Stomach (tissue), 4 donors: ENCODE data around the gene OR4F6.

Experiments
- EP300 ChIP-seq: sonication (generic); formaldehyde crosslinking; IDR thresholded peaks from one replicate; pipeline ENCODE4 v1.6.1; 2017; ENCODE audit warnings: antibody characterized with exemption
- POLR2A ChIP-seq, 4 donors: fragments of 450-650 bp; IDR thresholded peaks; one replicate each; pipeline ENCODE4 v1.6.1; 2016; ENCODE audit warnings: antibody characterized with exemption in 4 of 4, control low read depth in 2 of 4, mild to moderate bottlenecking in 1 of 4, moderate library complexity in 1 of 4
- POLR2AphosphoS5 ChIP-seq, 3 donors: sonication (generic); formaldehyde crosslinking; IDR thresholded peaks; one replicate each; pipeline ENCODE4 v1.6.1; 2016; ENCODE audit warnings: antibody characterized with exemption in 3 of 3
- TF ChIP-seq, protein P1 (sequence below), 7 experiments: fragments of 450-650 bp in 4 of 7; fragments of 200-600 bp in 3 of 7; sonication (generic) in 3 of 7; IDR thresholded peaks; one replicate each; pipeline ENCODE4 v1.5.1; 2016 to 2019; ENCODE audit warnings: antibody characterized with exemption in 7 of 7, control low read depth in 2 of 7, mild to moderate bottlenecking in 1 of 7

DNA sequence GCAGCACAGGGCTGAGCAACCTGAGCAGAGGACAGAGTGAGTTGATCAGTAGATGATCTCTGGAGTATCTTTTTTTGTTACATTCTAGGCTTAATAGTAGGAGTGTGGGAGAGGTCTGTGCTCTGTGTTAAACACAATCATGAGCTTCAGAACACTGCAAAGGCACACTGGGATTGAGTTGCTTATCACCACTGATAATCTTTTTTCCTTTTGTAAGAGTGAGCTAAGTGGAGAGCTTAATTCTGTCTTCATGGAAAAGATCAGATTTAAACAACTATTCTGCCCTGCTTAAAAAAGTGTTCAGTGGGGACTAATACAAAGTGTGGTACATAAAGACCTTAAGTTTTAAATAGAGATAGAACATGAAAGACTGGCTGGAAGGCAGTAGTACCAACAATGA lies 1.1 kb downstream of the OR4F6 start:
- TF ChIP-seq, protein P1, sequence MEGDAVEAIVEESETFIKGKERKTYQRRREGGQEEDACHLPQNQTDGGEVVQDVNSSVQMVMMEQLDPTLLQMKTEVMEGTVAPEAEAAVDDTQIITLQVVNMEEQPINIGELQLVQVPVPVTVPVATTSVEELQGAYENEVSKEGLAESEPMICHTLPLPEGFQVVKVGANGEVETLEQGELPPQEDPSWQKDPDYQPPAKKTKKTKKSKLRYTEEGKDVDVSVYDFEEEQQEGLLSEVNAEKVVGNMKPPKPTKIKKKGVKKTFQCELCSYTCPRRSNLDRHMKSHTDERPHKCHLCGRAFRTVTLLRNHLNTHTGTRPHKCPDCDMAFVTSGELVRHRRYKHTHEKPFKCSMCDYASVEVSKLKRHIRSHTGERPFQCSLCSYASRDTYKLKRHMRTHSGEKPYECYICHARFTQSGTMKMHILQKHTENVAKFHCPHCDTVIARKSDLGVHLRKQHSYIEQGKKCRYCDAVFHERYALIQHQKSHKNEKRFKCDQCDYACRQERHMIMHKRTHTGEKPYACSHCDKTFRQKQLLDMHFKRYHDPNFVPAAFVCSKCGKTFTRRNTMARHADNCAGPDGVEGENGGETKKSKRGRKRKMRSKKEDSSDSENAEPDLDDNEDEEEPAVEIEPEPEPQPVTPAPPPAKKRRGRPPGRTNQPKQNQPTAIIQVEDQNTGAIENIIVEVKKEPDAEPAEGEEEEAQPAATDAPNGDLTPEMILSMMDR (IDR thresholded peaks at IDR 0.05) = no peak
- no peak for TF ChIP-seq POLR2A (IDR thresholded peaks at IDR 0.05)
- no peak for TF ChIP-seq POLR2AphosphoS5 (IDR thresholded peaks at IDR 0.05)
- no peak for TF ChIP-seq EP300
